Mesodermal cell (in vitro differentiated cells): ENCODE results near the gene RDH12.
"Not testable (repeated sequence)": the region's sequence is repeated elsewhere in the genome, so short reads cannot be mapped to it uniquely, and the experiment has no call there.

Source experiments
- H3K27ac ChIP-seq: 2 replicates; pipeline ENCODE4 v1.7.0; 2013; ENCODE audit warnings: mild to moderate bottlenecking, low read depth, low read length, moderate library complexity; ENCODE audit not compliant: severe bottlenecking
- H3K36me3 ChIP-seq: 2 replicates; pipeline ENCODE4 v1.7.1; 2013; ENCODE audit warnings: mild to moderate bottlenecking, low read length, moderate library complexity; ENCODE audit not compliant: control insufficient read depth, insufficient read depth
- H3K4me1 ChIP-seq: one replicate; pipeline ENCODE4 v1.7.1; 2013; ENCODE audit warnings: mild to moderate bottlenecking, low read length; ENCODE audit not compliant: insufficient read depth, control insufficient read depth, poor library complexity, severe bottlenecking
- H3K4me3 ChIP-seq: 2 replicates; pipeline ENCODE4 v1.7.0; 2013; ENCODE audit warnings: low read length, control low read depth, mild to moderate bottlenecking; ENCODE audit not compliant: insufficient read depth, poor library complexity, severe bottlenecking; ENCODE audit errors: extremely low read depth
- H3K9me3 ChIP-seq: 2 replicates; pipeline ENCODE4 v1.7.1; 2013; ENCODE audit warnings: mild to moderate bottlenecking, low read length, moderate library complexity; ENCODE audit not compliant: control insufficient read depth
- WGBS, 2 experiments: methylation state at CpG; one replicate each; pipeline ENCODE4 v1.1.5; 2013; ENCODE audit warnings: missing lambda C conversion rate in 2 of 2; ENCODE audit not compliant: insufficient coverage in 2 of 2; 5-methylcytosine and 5-hydroxymethylcytosine counted together

Gene RDH12

DNA sequence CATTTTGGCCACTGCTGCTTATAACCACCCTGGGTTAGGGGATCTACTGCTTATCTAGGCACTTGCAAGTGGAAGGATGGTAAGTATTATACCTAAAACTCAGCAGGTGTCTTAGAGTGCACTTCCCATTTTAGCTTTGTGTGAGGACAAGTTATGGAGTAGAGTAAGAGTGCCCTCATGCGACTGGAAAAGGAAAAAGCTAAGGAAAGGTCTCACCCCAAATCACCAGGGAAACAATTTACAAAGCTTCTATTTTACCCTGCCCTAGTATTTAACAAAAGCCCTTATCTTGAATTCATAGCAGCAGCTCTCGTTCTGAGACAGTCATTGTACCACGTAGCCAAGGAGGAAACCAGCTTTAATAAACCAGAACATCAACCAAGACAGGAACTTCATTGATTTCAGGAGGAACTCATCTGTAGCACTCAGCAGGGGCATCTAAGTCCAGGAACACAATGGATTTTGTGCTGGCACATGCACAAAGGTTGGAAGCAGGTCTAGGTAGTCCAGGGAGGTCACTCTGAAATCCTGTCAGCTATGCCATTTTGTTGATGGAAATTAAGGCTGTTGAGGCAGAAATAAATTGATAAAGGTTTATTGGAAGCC lies 2.9 kb downstream of the RDH12 start:
- Histone ChIP-seq H3K4me3 (no peak overlapping the region), H3K9me3 (peaks cover 12% of the 10 kb centered on the region), H3K4me1 (no peaks in the 10 kb centered on the region), H3K36me3 (no peaks in the 10 kb centered on the region), H3K27ac (no peak overlapping the region)
- WGBS, 2 experiments = 0% methylated on average over 1 to 2 of the region's 3 CpGs

DNA sequence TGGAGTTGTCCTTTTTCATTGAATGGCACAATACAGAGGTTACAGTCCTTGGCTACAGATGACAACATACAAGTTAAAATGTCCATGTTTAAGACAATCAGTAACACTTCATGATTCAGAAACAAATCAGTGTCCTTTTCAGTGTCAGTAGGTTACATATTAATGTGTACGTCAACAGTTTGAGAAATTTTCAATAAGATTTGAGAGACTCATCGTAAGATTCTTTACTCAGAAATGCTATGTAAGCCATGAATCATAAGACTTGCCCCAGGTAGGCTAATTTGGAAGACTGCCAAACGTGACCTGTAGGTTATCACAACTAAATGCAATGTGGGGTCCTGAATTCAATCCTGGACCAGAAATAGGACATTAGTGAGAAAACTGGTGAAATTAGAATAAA lies 3.5 kb downstream of the RDH12 start:
- WGBS, 2 experiments = 69 to 86% methylated on average over 3 of the region's 3 CpGs
- H3K4me1 ChIP-seq = no peaks in the 10 kb centered on the region
- H3K4me3 ChIP-seq = no peak overlapping the region

DNA sequence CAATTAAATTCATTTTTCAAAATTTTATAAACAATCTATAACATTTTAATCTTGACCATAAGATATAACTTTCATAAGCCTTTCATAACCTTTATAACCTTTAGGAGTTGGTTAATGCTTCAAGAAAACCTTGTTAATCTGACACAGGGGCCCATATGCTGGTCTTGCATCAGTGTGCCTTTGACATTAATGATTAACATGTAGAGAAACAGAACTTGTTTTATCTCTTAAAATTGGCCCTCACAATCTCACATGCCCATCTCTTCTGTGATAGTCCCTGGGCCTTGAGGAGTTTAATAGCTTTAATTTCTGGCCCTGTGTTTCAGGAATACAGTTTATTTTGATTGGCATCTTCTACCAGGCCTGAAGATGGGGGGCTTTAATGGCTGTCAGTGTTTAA lies 7.7 kb downstream of the RDH12 start:
- not testable (repeated sequence) for H3K4me1 ChIP-seq, H3K36me3 ChIP-seq, H3K27ac ChIP-seq, H3K4me3 ChIP-seq
- peaks cover 20% of the 10 kb centered on the region for H3K9me3 ChIP-seq

More for the DNA sequence above, 3.5 kb downstream of the RDH12 start:
- no peaks in the 10 kb centered on the region for H3K36me3 ChIP-seq
- H3K9me3 ChIP-seq = peaks cover 17% of the 10 kb centered on the region
- H3K27ac ChIP-seq = no peak overlapping the region

DNA sequence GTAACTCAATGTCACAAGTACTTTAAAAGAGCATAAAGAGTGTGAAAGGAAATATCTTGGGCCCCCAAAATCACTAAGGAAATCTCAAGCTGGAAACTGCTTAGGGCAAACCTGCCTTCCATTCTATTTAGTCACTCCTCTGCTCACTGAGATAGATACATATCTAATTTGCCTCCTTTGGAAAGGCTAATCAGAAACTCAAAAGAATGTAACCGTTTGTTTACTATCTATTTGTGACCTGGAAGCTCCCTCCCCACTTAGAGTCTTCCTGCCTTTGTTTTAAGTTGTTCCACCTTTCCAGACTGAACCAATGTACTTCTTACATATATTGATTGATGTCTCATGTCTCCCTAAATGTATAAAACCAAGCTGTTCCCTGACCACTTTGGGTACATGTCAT lies 8.1 kb downstream of the RDH12 start:
- 75 to 91% methylated on average over 1 of the region's 1 CpG for WGBS, 2 experiments

DNA sequence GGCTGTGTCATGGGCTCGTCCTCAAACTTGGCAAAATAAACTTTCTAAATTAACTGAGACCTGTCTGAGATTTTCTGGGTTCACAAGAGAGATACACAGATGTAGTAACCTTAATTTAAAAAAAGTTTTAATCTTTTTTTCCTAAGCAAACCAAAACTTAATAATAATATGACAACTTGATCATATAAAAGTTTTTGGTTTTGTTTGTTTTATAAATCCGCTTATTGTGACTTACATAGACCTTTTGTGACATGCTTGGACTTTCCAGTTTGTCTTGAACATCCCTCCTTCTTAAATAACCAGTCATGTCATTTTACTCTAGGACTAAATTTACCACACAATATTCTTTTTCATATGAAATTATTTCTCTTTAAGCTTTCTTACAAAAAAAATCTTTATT lies 8.5 kb downstream of the RDH12 start:
- no peaks in the 10 kb centered on the region for H3K36me3 ChIP-seq
- H3K4me1 ChIP-seq = no peaks in the 10 kb centered on the region
- H3K27ac ChIP-seq = no peak overlapping the region
- H3K9me3 ChIP-seq = peaks cover 20% of the 10 kb centered on the region
- WGBS, 2 experiments = 90% methylated on average over 2 of the region's 2 CpGs; no CpG with 5 or more reads in 1 of the 2 experiments
- H3K4me3 ChIP-seq = no peak overlapping the region

More for the DNA sequence above, 8.1 kb downstream of the RDH12 start:
- peaks cover 20% of the 10 kb centered on the region for H3K9me3 ChIP-seq
- not testable (repeated sequence) for H3K36me3 ChIP-seq, H3K4me1 ChIP-seq, H3K27ac ChIP-seq, H3K4me3 ChIP-seq

DNA sequence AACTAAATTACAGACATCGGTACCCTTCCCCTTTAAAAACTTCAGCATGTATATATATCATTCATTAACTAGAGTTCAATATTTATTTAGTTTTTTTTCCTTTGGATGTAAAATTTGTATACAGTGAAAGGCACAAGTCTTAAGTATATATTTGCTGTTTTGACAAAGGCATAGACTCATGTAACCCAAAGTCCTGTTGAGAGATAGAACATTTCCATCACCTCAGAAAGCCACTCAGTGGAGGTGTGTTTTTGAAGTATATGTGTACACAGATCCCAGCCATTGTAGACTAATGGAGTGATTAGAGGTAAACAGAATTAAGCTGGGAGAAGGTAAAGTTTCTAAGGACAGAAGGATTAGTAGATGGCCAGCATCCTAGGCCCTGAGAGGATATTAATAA lies 15.4 kb downstream of the RDH12 start:
- H3K36me3 ChIP-seq = no peaks in the 10 kb centered on the region
- no peak overlapping the region for H3K27ac ChIP-seq
- H3K4me1 ChIP-seq = no peaks in the 10 kb centered on the region
- no peaks in the 10 kb centered on the region for H3K9me3 ChIP-seq
- no CpG with 5 or more reads among the region's 1 CpG for WGBS, 2 experiments
- H3K4me3 ChIP-seq = no peak overlapping the region

DNA sequence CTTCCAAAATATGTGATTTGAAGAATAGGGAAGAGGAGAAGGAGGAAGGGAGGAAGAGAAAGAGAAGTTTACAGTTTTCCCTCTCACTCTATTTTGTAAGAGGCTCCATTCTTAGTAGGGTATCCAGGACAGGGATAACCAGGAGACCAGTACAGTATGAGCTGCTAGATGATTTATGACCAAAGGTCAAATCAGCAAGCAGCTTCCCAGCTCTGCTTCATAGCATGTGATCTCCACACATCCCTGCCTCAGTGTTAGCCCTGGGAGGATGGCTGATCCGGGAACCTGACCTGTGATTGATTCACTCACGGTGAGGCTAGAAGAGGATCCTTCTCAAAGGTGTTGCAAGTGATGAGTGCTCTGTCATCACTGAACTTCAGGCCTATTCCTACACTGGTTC lies 16.6 kb downstream of the RDH12 start:
- Histone ChIP-seq H3K36me3 (no peaks in the 10 kb centered on the region), H3K27ac (no peak overlapping the region), H3K9me3 (no peaks in the 10 kb centered on the region), H3K4me3 (no peak overlapping the region), H3K4me1 (no peaks in the 10 kb centered on the region)
- WGBS, 2 experiments = 85 to 93% methylated on average over 2 of the region's 2 CpGs

DNA sequence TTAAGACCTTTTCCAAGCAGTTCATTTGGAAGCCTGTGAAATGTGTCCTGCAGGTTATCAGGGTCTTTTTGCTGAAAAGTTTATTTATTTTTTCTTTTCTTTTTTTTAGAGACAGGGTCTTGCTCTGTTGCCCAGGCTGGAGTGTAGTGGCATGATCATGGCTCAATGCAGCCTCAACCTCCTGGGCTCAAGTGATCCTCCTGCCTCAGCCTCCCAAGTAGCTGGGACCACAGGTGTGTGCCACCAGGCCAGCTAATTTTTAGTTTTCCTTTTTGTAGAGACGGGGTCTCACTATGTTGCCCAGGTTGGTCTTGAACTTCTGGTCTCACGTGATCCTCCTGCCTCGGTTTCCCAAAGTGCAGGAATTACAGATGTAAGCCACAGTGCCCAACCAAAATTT lies 17.7 kb downstream of the RDH12 start:
- not testable (repeated sequence) for H3K4me1 ChIP-seq, H3K9me3 ChIP-seq, H3K4me3 ChIP-seq, H3K36me3 ChIP-seq, H3K27ac ChIP-seq
- WGBS, 2 experiments = 100% methylated on average over 2 of the region's 3 CpGs; no CpG with 5 or more reads in 1 of the 2 experiments

DNA sequence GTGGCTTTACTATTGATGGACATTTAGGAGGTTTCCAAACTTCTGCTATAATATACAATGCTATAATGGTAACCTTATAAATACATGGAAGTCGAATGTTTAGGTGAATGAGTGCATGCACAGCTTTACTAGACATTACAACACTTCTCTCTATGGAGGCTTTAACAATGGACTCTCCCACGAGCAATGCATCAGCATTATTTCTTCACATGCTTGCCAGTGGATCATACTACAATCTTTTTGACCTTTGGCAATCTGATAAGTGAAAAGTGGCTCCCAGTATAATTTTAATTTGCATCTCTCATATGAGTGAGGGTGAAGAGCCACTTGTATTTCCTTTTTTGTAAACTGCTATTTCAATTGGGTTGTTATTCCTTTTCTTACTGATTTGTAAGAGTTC lies 18.2 kb downstream of the RDH12 start:
- no peaks in the 10 kb centered on the region for H3K9me3 ChIP-seq
- 40% methylated on average over 1 of the region's 2 CpGs; no CpG with 5 or more reads in 1 of the 2 experiments for WGBS, 2 experiments
- no peaks in the 10 kb centered on the region for H3K36me3 ChIP-seq
- H3K4me1 ChIP-seq = no peaks in the 10 kb centered on the region
- H3K4me3 ChIP-seq = no peak overlapping the region
- H3K27ac ChIP-seq = no peak overlapping the region

DNA sequence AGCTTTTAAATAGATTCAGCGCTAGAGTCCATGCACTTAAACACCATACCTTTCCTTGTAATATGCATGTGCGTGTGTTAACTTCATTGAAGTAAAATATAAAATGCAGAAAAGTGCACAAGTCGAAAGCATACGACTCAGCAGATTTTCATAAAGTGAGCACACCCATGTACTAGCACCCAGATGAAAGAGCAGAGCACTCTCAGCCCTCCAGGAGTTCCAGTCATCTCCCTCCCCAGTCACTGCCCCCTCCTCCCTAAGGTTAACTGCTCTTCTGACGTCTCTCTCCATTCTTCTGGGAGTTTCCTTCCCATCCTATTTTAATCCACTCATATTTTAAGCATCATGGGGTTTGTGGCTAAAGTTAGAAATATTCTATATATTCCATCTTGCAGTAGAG lies 20.2 kb downstream of the RDH12 start:
- H3K27ac ChIP-seq = no peak overlapping the region
- peaks cover 5% of the 10 kb centered on the region for H3K9me3 ChIP-seq
- H3K4me3 ChIP-seq = no peak overlapping the region
- no peaks in the 10 kb centered on the region for H3K4me1 ChIP-seq
- 60% methylated on average over 3 of the region's 5 CpGs; no CpG with 5 or more reads in 1 of the 2 experiments for WGBS, 2 experiments
- no peaks in the 10 kb centered on the region for H3K36me3 ChIP-seq

DNA sequence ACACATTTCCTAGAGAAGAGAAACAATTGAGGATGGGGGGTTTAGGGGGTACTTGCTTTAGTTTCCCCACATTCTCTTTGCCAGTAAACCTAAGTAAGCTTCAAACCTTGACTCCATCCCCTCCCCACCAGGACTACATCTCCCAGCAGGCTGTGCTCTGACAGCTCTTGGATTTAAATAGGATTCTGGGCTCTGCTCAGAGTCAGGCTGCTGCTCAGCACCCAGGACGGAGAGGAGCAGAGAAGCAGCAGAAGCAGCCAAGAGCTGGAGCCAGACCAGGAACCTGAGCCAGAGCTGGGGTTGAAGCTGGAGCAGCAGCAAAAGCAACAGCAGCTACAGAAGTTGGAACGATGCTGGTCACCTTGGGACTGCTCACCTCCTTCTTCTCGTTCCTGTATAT lies 20.6 kb downstream of the RDH12 start:
- Histone ChIP-seq H3K4me3 (no peak overlapping the region), H3K9me3 (peaks cover 5% of the 10 kb centered on the region)

More for the DNA sequence above, 20.6 kb downstream of the RDH12 start:
- 44 to 46% methylated on average over 2 to 3 of the region's 3 CpGs for WGBS, 2 experiments
- Histone ChIP-seq H3K27ac (no peak overlapping the region), H3K4me1 (no peaks in the 10 kb centered on the region), H3K36me3 (no peaks in the 10 kb centered on the region)
